Suppressor macrophage treated with lipopolysaccharide for 1 hour (primary cell): ENCODE results near the gene BID.

Experiments used
- DNase-seq, 3 donors: peaks; one replicate each; pipeline ENCODE4 v3.0.0-alpha.2; 2020 to 2022

The BID gene

DNA sequence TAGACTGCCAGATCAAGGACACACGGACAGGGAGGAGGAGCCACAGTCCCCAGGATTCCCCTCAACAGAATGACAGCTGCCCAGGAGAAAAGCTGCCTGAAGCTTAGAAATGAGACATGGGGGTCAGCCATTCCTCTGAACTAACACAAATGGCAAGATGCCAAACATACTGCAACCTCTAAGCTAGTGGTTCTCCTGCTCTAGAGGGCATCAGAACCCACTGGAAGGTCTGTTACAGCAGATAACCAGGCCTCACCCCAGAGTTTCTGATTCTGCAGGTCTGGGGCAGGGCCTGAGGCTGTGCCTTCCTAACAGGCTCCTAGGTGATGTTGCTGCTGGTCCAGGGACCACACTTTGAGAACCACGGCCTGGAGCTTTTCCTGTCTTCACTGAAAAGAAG lies 28.6 kb upstream of the BID start:
- DNase-seq: no peak

DNA sequence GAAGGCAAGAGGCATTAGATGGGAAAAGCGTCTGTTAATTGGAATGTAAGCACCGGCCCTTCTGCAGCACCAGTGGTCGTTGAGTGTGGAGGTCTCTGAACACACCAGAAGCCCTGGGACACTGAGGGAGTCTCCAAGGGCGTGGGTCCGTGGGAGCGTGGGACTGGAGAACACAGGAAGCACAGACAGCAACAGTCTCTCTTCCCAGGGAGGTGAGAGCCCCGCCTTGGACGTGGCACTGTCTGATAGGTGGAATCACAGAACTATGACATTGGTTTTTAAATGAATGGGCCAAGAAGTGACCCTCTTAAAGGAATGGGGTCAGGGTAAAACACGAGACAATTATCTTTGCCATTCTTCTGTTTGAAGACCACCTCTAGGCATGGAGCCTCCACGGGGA lies 28.1 kb upstream of the BID start:
- no peak for DNase-seq

DNA sequence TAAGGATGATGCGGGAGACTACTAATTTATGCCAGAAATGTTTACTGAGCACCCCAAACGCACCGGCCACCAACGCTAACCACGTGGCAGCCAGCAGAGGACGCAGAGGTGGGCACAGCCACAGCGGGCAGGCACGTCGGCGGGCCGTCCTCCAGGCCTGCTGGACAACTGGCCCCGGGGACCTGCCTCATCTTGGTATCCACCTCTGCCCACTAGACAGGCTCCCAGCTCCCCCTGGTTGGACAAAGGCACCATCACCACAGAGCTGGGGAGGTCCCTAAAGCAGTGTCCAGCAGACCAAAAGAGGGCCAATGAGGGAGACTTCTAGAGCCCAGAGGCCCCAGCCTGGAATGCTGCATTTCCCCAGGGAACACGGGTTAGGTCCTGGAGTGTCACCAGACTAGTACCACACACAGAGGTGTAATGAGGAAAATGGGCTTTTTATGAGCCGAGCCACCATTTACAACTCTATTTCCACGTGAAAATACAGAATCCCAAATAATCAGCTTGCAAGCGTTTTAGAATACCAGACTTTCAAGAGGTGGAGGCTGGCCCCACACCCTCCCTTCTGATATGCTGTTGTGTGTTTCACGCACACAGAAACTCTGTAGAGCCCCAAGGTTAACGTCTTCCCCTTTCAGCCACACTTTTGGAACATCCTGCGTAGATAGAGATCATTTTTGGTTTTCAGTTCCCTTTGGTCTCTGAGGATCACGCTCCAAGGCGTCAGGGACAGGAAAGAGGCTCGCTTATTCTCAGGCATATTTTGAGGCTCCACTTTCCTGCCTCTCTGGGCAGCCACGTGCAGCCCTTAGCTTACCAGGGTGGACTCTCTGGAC lies 23.7 kb upstream of the BID start:
- peak; percentile 74 to 84 (median 74) for DNase-seq

DNA sequence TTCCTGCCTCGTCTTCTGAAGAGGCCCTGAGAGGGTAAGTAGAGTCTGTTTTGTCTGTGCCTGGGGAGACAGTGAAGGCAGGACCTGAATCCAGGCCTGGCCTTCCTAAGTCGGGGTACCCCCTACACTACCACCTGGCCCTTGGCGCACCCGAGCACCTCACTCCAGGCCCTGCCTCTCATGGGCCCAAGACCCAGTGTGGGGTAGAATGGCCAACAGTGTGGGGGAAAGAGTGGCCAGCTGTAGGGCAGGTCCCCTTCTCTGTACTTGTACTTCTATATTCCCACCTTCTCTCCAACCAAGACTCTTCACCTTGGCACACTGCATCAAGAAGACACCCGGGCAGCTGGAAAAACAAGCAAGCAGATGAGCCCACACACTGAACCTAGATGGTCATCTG lies 22.4 kb upstream of the BID start:
- no peak for DNase-seq

DNA sequence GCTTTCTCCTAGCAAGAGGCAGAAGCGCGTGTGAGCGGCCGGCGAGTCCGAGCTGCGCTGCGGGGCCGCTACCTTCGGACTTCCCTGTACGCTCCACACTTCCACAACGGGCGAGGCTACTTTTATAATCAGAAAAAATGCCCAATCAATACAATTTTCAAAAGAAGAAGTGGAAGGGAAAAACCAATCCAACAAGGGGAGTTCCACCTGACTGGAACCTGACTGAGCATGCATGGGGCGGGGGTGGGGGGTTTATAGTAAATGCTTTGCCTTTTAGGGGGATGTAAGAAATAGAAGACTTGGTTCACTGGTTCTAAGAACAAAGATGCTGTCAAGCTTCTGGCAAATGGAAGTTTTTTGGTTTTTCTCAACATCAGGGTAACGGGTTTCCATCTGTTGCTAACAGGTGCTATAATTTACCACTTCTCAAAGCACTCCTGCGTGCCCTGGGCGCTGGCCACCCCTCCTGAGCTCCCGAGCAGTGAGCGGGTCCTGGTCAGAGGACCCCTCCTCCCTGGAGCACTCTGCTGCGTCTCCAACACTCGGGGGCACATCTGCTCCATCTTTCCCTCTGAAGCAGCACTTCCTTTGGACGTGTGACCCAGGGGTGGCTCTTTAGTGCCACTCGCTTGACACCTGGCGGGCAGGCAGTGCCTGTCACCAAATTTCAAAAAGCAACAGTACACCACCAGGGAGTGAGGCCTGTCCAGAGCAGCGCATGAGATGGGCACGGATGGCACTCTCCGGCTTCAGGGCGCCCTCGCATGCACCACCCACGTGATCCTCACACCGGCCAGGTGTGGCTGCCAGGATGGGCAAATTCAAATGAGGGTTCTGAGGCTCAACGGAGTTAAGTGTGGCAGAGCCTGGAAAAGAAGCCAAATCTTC lies 21.6 kb upstream of the BID start:
- DNase-seq: no peak

DNA sequence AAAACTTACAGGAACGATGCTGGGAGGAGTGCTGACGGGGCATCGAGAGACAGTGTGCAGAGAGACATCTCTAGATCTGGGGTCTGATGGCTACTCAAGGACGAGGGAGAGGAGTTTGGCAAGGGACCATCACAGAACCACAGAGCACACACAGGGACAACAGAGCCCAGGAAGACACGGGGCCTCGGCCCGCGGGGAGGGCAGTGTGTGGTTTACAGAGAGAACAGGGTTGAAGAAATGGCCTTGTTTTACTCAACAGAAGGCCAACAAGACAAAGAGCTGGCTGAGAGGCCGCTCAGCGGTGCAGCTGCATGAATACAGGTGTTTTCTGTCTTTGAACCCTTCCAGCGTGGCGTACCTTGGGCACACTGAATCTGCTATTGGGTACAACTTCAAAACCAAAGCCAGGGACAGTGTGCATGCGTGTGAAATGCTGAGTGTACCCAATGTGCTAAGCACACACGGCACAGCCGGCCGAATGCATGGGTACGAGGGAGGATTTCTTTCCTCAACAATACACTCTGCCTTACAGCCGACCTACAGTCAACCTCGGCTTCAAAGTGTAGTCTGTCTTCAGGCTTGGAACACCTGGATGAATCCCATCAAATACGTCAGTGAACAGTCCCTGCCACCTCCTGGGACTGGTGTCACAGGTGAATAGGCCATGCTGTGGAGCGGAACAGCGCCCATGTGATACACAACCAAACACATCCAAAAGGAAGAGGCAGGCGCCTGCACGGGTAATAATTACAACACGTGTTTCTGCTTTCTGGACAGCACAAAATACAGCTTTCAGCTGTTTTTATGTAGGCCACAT lies 20.7 kb upstream of the BID start:
- DNase-seq: no peak

DNA sequence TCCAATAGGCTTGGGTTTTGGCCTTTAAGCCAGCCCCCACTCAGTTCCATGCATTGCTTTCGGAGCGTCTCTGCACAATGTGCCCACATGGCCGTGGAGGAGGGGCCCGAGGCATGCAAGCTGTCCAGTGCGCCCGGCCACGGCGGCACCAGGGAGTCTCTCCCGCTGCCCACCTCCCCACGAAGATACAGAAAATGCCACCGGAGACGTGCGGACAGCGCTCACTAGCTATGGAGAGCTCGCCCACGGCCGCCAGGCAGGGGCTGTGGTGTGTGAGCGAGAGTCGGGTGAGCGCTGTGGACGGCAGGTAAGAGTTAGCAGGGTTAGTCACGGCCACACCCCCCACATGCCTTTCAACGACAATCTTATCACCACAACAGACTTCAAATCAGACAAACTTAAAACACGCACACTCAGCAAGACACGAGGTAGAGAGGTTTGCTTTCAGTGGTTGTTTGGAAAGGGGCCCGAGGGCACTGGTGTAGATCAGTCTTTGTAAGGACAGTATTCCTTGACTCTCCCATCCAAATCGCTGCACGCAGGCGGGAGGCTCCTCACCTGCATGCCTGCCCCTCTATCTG lies 18.7 kb upstream of the BID start:
- no peak for DNase-seq

DNA sequence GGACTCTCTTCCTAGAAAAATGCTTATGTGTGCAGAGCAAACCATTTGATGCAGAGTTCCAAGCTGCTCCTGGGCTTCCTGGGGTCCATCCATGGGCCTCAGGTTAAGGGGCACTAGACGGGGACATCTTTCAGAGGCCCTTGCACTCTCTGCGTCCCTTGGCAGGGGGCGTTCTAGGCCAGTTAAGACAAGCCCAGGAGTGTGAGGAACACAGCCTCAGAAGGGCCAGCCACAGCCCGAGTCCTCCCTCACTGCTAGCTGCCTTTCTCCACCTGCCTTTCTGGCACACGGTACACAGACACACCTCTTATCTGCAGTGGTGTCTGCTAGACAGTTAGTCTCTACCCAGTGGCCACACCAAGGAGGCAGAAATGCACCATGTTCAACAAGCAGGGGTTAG lies 18.0 kb upstream of the BID start:
- DNase-seq: no peak

DNA sequence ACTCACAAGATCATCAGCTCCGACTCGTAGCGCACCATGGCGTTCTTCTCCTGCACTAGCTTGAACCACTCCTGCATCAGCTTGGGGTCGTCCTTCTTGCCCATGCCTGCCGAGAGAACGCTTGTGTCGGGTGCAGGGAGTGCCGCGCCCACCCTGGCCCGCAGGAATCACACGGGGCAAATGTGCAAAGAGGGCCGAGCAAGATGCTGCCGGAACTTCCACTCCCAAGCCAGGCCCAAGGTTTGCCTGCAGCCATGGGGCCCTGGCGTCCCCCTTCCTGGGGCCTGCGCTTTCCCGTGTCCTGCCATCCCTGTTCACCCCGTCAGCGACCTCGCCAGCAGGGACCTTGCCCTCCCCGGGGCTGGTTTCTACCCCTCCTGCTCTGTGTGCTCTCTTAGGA lies 16.9 kb upstream of the BID start:
- no peak for DNase-seq

DNA sequence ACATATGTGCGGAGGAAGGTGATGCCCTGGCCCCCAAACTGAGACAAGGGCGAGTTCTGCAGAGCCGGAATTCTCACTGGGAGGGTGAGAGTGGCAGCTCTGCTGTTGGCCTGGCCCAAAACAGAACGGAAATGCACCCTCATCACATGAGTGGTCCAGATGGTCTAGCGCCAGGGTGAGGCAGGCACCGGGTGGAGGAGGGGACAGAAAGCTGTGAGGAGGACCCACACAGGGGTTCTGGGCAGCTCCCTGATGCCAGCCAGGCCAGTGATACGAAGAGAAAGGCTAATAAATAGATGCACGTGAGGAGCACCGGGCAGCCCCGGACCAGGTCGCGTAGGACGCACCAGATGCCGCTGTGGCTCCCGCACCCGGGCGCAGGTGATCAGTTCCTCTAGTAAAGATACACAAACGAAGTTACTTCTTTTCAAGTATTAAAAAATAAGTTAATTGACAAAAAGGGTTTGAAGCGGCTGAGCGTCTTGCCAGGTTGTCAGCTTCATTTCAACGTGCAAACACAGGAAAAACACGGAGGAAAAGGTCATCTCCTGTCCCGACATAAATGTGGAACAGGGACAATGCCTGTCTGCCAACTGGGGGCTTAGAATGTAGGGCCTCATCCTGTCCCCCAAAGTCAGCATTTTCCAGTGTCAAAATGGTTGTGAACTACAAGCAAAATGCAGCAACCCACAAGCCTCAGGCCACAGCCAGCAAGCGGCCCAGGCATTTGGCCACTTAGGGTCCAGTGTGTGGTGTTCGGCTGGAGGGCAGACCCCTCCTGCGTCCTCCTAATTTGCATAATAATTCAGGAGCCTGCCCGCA lies 15.3 kb upstream of the BID start:
- no peak for DNase-seq

DNA sequence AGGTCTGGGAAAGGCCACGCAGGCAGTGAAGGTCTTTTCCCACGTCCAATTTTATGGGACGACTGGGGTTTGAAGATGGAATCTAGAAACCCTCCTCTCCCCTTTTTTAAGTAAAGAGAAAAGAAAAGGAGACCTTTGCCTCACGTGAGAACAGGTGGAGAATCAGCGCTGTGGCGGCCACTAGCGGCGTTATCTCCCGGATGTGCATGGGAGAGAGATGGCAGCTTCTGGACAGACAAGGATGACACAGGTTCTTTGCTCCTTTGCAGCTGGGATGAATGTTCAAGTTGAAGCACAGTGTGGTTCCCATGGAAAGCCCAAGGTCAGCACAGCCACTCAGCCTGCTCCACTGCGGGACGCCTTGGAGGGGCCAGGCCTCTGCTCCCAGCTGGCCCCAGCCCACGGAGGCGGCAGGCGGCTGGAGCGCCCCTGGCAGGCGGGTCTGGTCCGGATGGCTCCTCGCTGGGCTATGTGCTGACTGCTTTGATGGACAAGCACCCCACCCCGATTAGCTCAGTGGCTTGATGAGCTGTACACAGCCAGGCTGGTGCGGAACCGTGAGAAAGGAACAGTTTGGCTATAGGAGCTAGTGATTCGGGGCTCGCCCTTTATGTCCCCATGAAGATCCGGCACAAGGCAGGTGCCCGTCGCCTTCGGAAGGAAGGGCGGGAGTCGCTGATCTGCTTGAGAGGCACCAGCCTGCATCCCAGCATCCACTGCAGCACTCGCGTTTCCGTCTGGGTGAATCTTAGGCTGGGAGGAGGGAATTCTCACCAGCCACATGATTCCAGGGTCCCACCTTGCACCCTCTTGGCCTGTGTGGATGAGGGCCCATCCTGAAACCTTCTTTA lies 14.5 kb upstream of the BID start:
- DNase-seq: no peak

DNA sequence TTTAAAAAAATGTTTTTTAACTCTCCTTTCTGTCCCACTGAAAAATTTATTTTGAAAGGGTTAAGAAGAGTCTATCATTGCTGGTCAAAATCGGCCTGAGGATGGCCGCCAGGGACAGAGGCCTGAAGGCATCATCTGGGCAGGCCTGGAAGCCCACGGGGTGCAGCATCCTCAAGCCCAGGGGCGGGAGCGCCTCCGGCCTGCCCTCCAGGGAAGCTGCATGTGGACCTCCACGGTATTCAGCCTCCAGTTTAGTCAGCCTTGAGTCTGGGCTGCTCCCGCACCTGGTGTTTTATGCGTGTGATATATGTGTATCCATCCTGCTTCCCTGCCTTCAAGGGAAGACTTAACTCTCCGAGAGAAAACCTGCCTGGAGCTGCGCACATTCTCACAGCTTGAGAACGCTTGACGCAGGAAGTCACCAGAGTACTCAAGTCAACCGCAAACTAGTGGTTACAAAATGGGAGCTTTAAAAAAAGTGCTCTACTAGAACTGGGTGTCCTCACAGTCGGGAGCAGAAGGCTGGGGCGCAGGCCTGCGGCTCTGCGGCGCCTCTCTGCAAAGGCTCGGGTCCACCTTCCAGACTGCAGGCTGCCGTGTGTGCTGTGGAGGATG lies 13.6 kb upstream of the BID start:
- no peak for DNase-seq

DNA sequence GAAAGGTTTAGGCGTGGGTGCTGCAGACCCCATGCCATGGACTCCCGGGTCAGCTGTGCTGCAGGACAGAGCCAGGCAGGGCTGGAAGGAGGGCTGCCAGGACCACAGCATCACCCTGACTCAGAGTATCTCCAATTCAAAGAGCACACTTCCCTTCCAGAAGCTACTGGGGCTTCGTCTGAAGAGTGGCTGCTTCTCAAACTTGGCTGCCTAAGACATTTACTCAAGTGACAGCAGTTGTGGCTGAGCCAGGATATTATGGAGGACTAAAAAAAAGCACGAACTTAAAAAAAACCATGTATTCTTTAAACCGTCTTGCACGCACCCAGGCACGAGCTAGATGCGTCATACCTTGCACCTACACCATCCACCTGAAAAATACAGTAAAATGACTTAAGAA lies 13.0 kb upstream of the BID start:
- no peak for DNase-seq

DNA sequence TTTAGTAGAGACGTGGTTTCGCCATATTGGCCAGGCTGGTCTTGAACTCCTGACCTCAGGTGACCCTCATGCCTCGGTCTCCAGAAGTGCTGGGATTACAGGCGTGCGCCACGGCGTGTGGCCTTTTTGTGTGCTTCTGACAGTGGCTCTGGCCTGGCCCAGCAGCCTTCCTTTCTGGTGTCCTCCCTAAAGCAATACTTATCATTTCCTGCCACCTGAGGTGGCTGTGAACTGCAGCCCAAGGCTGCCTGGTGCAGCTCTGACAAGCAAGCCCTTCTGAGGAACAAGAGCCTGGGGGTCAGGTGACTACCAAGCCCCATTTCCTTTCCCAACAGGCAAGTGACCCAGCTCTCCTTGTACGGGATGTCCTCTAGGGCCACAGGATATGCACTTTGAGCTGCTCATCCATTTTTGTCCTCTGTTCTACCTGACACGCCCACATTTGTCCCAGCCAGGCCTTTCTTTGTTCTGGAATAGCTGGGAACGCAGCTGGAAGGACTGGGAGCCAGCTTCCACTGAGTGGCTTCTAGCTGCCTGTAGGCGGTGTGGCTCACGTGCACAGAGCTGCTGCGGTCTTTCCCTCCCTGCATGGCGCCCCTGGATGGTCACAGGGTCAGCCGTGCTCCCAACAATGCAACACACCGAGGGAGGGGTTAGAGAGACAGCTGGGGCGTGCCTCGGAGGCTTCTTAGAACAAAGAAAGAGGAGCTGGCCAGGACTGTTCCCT lies 12.3 kb upstream of the BID start:
- no peak for DNase-seq

DNA sequence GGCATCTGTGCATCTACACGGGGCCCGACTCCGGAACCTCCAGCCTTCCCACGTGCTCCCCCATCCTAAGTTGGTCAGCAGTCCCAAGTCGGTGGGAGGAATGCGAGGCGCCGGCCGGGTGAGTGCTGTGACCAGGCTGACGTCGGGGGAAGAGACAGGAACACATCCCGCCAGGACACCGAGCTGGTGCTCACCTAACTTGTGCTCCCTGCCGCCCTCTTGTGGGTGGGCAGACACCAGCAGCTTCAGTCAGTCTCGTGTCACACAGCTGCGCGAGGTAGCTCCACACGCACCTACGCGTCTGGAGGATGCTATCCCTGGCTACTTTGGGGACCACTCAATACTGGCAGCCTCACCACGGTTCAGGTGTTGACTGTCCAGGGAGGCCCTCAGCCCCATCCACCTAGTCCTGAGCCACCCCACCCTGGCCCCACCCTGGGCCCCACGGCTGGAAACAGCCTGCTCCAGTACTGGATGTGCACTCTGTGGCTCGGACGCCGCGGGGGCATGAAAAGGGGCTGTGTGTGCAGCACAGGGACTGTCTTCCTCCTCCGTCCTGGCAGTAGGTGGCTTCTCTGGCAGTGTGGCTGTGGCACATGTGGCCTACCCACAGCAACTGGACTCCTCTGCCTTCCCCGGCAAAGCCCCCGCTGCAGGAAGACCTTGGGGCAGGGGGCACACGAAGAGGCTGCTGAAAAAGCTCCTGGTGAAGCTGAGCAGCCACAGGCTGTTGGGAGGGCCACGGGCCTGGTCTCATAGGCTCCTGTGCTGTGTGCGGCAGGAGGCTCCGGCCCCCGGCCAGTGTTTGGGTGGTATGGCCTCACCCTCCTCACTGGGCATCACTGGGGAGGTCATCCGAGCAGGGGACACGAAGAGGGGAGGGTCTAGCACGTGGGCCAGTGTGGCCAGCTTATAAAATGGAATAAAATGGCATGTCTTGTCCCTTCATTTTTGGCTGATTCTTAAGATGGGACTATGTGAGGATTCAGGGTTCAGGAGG lies 11.2 kb upstream of the BID start:
- peak; percentile 73 to 87 (median 82) for DNase-seq

DNA sequence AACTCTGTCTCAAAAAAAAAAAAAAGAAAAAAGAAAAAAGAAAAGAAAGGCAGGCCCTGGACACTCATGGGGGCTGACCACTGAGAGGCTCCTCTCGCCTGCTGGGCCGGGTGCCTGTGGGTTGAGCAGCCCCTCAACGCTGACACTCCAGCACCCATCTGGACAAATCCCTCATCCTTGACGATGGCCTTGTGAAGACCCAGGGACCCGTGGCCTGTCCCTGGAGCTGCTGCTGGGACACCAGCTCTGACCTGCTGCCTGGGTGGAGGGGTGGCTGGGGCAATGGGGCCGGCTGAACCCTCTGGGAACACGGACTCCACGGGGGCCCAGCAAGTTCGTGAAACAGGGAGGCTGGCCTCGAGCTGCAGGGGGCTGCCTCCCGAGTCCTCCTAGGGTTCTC lies 10.5 kb upstream of the BID start:
- no peak for DNase-seq

DNA sequence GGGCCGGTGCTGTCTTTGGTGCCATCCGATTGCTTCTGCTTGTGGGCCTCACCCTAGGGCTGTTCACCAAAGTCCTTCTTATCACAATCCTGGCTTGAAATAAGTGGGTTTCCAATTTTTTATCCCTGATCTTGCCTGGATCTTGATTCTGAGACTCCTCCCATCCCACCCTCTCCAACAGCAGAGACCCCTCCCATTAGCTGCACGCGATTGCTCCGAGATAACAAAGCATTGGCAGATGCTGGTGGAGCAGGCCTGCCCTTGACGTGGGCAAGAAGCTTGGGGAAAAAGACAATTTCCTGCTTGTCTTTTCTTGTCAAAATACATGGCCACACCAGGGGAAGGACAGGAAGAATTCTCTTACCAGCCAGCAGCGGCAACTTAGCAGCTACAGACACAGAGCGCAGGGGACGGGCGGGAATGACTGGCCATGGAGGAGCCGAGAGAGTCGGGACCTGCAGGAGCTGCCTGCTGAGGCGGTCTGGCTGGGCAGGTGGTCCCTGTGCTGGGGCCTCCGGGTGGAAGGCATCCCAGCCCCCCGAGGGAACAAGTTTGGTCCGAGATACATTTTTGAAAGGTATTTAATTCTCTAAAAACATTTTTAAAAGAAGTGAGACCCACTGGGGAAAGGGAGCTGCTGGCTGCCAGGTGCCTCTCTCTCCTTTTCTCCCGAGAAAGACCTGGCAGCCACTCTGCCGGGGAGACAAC lies 9.7 kb upstream of the BID start:
- DNase-seq: no peak

DNA sequence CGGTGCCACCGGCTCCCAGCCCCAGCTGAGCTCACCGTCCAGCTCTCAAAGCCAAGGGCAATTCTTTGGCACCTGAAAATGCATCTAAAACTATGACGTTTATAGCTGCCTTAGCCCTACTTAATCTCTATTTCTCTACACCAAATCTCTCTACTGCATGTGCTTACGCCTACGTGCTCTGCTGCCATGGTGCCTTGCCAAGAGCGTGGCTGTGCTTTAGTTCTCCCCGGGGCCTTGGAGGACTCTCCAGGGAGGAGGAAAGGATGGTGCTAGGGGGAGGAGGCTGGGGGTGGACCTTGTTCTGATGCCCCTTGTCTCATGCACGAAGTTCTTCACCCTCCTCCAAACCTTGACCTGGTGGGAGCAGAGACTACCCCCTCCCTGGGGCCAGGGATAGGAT lies 9.0 kb upstream of the BID start:
- no peak for DNase-seq
